Testis (tissue), 3 donors: ENCODE measurements around the gene CREG2. TPM values are rescaled to one million over a fixed set of nuclear protein-coding genes. Genes with fewer than 3 reads are reported as not detected.

Experiments used
- DNase-seq: peaks from one replicate; pipeline ENCODE4 v3.0.0-alpha.2; 2019
- H3K27ac ChIP-seq, 2 donors: fragments of 200-600 bp; sonication (generic); one replicate each; pipeline ENCODE4 v1.5.1; 2019
- H3K27me3 ChIP-seq: fragments of 200-600 bp; sonication (generic); one replicate; pipeline ENCODE4 v1.5.1; 2019
- H3K36me3 ChIP-seq: fragments of 200-600 bp; sonication (generic); one replicate; pipeline ENCODE4 v1.5.1; 2017; ENCODE audit warnings: low read depth; ENCODE audit errors: missing control alignments
- H3K4me1 ChIP-seq: fragments of 200-600 bp; sonication (generic); one replicate; pipeline ENCODE4 v1.5.1; 2019
- H3K4me3 ChIP-seq, 2 donors: fragments of 200-600 bp; sonication (generic); one replicate each; pipeline ENCODE4 v1.5.1; 2017 to 2019
- H3K9me3 ChIP-seq: fragments of 200-600 bp; sonication (generic); one replicate; pipeline ENCODE4 v1.5.1; 2017
- POLR2A ChIP-seq: fragments of 450-650 bp; IDR thresholded peaks from one replicate; pipeline ENCODE4 v1.6.1; 2017; ENCODE audit warnings: antibody characterized with exemption, mild to moderate bottlenecking, moderate library complexity
- WGBS, 2 donors: methylation state at CpG; one replicate each; pipeline ENCODE4 v1.1.5; 2018; 5-methylcytosine and 5-hydroxymethylcytosine counted together
- intact Hi-C: fragments of 100-400 bp; cut with DNase I; formaldehyde crosslinking; loops from one replicate; pipeline ENCODE4 v1.15.1; 2023; ENCODE audit warnings: low total_unique reads
- polyA plus RNA-seq: library from polyadenylated mRNA; stranded (reverse); fragments of 350-450 nt; fragmentation: Illumina TruSeq; extraction: RNeasy Lipid Tissue Mini Kit (QIAGEN cat#74804); gene quantifications from one replicate; pipeline ENCODE4 v1.2.3, GENCODE V29; 2014; ENCODE audit warnings: low read depth, low replicate concordance; ENCODE audit not compliant: insufficient read depth
- total RNA-seq, 2 donors: library from RNA; depleted of rRNA; stranded (reverse); fragments of >200 nt; gene quantifications; one replicate each; pipeline ENCODE4 v1.2.3, GENCODE V29; 2016
- TF ChIP-seq, protein P1 (sequence below), 3 experiments: fragments of 450-650 bp in 2 of 3; fragments of 200-600 bp in 1 of 3; sonication (generic) in 1 of 3; IDR thresholded peaks; one replicate each; pipeline ENCODE4 v1.5.1; 2016 to 2019; ENCODE audit warnings: antibody characterized with exemption in 3 of 3, mild to moderate bottlenecking in 2 of 3, moderate library complexity in 1 of 3

CREG2 gene
- total and polyA plus RNA-seq, 3 donors from 2014 or later, result 0.19 to 0.47 (median 0.42) TPM

DNA sequence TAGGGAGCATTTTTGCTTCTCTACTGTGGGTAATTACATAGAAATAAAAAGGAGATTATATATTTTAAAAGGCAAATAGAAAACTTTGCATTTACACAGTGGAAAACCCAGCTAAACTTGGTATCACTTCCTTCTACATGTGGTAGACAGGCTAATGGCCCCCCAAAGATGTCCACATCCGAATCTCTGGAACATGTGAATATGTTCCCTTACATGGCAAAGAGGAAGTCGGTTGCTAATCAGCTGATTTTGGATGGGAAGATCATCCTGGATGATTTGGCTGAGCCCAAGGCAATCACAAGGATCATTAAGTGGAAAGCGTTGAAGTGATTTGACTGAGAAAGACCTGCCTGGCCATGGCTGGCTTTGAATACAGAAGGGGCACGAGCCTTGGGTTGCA, 26.2 kb downstream of the CREG2 start:
- TF ChIP-seq, protein P1, sequence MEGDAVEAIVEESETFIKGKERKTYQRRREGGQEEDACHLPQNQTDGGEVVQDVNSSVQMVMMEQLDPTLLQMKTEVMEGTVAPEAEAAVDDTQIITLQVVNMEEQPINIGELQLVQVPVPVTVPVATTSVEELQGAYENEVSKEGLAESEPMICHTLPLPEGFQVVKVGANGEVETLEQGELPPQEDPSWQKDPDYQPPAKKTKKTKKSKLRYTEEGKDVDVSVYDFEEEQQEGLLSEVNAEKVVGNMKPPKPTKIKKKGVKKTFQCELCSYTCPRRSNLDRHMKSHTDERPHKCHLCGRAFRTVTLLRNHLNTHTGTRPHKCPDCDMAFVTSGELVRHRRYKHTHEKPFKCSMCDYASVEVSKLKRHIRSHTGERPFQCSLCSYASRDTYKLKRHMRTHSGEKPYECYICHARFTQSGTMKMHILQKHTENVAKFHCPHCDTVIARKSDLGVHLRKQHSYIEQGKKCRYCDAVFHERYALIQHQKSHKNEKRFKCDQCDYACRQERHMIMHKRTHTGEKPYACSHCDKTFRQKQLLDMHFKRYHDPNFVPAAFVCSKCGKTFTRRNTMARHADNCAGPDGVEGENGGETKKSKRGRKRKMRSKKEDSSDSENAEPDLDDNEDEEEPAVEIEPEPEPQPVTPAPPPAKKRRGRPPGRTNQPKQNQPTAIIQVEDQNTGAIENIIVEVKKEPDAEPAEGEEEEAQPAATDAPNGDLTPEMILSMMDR (IDR thresholded peaks at IDR 0.05), result no peak
- TF ChIP-seq POLR2A, result no peak
- 72 to 84% methylated on average over 4 of the region's 4 CpGs for WGBS, 2 donors

DNA sequence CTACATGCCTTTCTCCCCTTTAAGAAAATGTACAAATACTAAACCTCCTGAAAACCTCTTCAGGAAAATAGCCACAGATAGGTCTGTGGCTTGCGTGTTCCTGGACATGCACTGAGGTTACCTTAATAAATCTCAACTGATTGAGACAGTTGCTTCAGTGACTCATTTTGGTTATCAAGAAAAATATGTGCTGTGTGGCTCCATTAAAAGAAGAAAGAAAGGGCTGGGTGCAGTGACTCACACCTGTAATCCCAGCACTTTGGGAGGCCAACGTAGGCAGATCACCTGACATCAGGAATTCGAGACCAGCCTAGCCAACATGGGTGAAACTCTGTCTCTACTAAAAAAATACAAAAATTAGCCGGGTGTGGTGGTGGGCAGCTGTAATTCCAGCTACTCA, 27.1 kb downstream of the CREG2 start:
- no peaks in the 10 kb centered on the region for H3K4me1 ChIP-seq
- no peaks in the 10 kb centered on the region for H3K9me3 ChIP-seq
- WGBS, 2 donors, result 68 to 85% methylated on average over 4 of the region's 4 CpGs
- H3K27ac ChIP-seq, result no peak overlapping the region
- H3K4me3 ChIP-seq, result no peak overlapping the region
- DNase-seq, result no peak
- intact Hi-C loops, result no loop called here
- no peaks in the 10 kb centered on the region for H3K36me3 ChIP-seq
- no peaks in the 10 kb centered on the region for H3K27me3 ChIP-seq
- TF ChIP-seq, protein P1 (IDR thresholded peaks at IDR 0.05), result no peak
- no peak for TF ChIP-seq POLR2A

More for the DNA sequence above, 26.2 kb downstream of the CREG2 start:
- Histone ChIP-seq H3K27me3 (no peaks in the 10 kb centered on the region), H3K4me1 (no peaks in the 10 kb centered on the region), H3K4me3 (no peak overlapping the region), H3K36me3 (no peaks in the 10 kb centered on the region), H3K27ac (no peak overlapping the region), H3K9me3 (no peaks in the 10 kb centered on the region)
- intact Hi-C loops, result no loop called here
- DNase-seq, result no peak

DNA sequence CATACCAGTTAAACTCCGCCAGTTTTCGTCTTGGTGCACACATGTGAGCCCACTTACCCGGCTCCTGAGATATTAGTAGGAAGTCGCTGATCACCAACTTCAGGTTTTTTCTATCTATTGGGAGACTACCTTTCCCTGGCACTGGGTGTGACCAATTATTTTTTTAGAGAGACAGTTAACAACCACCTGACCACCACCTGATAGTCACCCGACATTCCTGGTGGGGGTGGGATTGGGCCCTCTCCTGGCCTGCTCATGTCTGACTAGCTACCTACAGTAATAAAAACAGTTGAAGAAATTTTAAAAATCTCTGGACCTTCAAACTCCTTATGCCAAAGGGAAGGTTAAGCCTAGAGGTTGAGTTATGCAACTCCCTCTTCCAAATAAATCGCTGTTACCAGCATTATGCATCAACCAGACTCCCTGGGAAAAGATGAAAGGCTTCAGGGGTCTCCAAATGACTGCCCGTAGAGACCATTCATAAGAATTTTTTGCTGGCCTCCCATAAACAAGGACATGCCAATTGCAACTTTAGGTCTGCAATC, 27.8 kb downstream of the CREG2 start:
- WGBS, 2 donors, result 81 to 84% methylated on average over 7 of the region's 7 CpGs
- H3K4me1 ChIP-seq, result no peaks in the 10 kb centered on the region
- no peak overlapping the region for H3K4me3 ChIP-seq
- DNase-seq, result no peak
- no peak overlapping the region for H3K27ac ChIP-seq
- H3K36me3 ChIP-seq, result no peaks in the 10 kb centered on the region
- TF ChIP-seq POLR2A, result no peak
- TF ChIP-seq, protein P1 (IDR thresholded peaks at IDR 0.05), result no peak
- no peaks in the 10 kb centered on the region for H3K9me3 ChIP-seq
- H3K27me3 ChIP-seq, result no peaks in the 10 kb centered on the region
- intact Hi-C loops, result no loop called here

DNA sequence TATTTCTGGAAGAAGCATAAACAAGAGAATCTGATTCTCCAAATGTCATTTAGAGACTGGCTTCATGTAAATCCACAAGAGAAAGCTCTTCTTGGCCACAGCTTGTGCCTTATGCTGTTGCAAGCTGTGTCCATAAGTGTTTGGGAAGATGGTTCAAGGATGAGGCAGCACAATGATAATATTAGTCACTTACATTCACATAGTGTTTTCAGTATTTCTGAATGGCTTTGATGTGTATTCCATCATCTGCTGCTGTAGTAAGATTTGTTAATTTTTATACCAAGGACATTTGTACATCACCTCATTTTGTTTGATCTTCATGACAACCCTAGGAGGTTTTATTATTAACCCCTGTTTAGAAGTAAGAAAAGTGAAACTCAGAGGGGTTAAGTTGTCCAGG, 29.9 kb downstream of the CREG2 start:
- H3K27ac ChIP-seq, result no peak overlapping the region
- H3K36me3 ChIP-seq, result no peaks in the 10 kb centered on the region
- H3K4me3 ChIP-seq, result no peak overlapping the region
- no peaks in the 10 kb centered on the region for H3K4me1 ChIP-seq
- no peaks in the 10 kb centered on the region for H3K27me3 ChIP-seq
- DNase-seq, result no peak
- intact Hi-C loops, result no loop called here
- no peaks in the 10 kb centered on the region for H3K9me3 ChIP-seq
- no peak for TF ChIP-seq POLR2A
- TF ChIP-seq, protein P1 (IDR thresholded peaks at IDR 0.05), result no peak

DNA sequence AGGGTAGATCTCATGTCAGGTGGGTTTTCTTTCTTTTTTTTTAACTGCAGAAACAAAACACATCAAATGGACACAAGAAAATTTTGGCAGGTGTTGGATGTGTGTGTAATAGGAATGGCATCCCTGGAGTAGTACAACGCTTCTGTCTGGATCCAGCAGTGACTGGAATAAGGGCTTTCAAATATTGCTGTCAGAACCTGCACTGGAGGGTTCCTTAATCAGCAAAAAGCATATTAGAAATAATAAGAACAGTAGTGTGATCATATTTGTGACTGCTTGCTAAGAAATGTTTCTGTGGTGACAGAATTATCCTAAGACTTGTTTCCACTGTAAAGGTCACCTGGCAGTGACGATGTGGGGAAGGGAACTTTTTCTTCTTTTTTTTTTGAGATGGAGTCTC, 30.8 kb downstream of the CREG2 start:
- Histone ChIP-seq H3K27ac (no peak overlapping the region), H3K27me3 (no peaks in the 10 kb centered on the region), H3K4me1 (no peaks in the 10 kb centered on the region), H3K9me3 (no peaks in the 10 kb centered on the region), H3K4me3 (no peak overlapping the region), H3K36me3 (no peaks in the 10 kb centered on the region)
- 64 to 70% methylated on average over 2 of the region's 2 CpGs for WGBS, 2 donors
- intact Hi-C loops, result no loop called here
- TF ChIP-seq, protein P1 (IDR thresholded peaks at IDR 0.05), result no peak
- no peak for TF ChIP-seq POLR2A
- DNase-seq, result no peak
